ENCODE measurements around the gene DSCAML1.

Gene DSCAML1

GRCh38 chr11:117796872-117797529 lies at the start of gene DSCAML1:
Gene DSCAML1 (minus strand): TSS chr11:117797216. CDS start chr11:117797079, 137 bp downstream.
- H3K27me3 ChIP-seq (ENCODE audit: control insufficient read depth, insufficient read depth, low read length), result peaks cover 76% of the 10 kb centered on the region

GRCh38 chr11:117843666-117844484 lies 46.9 kb upstream of the DSCAML1 start:
- no peaks in the 10 kb centered on the region for H3K4me1 ChIP-seq (ENCODE audit: control insufficient read depth, insufficient read depth, low read length)
- H3K4me3 ChIP-seq (ENCODE audit: low read depth, low read length), result no peak overlapping the region
- H3K9ac ChIP-seq (ENCODE audit: low read depth, low read length), result no peak overlapping the region

More at GRCh38 chr11:117796872-117797529, at the start of gene DSCAML1:
- H3K9me3 ChIP-seq (ENCODE audit: control insufficient read depth, insufficient read depth, low read length), result no peaks in the 10 kb centered on the region
- H3K36me3 ChIP-seq (ENCODE audit: control insufficient read depth, insufficient read depth, low read length), result no peaks in the 10 kb centered on the region
- peak within 1 kb of the TSS; percentile 54 for H3K4me3 ChIP-seq (ENCODE audit: low read depth, low read length)
- no peak within 1 kb of the TSS for H3K9ac ChIP-seq (ENCODE audit: low read depth, low read length)
- H3K4me1 ChIP-seq (ENCODE audit: control insufficient read depth, insufficient read depth, low read length), result no peaks in the 10 kb centered on the region

GRCh38 chr11:117842131-117842941 lies 45.3 kb upstream of the DSCAML1 start:
- no peaks in the 10 kb centered on the region for H3K4me1 ChIP-seq (ENCODE audit: control insufficient read depth, insufficient read depth, low read length)
- no peaks in the 10 kb centered on the region for H3K27me3 ChIP-seq (ENCODE audit: control insufficient read depth, insufficient read depth, low read length)
- H3K9me3 ChIP-seq (ENCODE audit: control insufficient read depth, insufficient read depth, low read length), result no peaks in the 10 kb centered on the region
- no peak overlapping the region for H3K4me3 ChIP-seq (ENCODE audit: low read depth, low read length)
- peaks cover 6% of the 10 kb centered on the region for H3K36me3 ChIP-seq (ENCODE audit: control insufficient read depth, insufficient read depth, low read length)
- no peak overlapping the region for H3K9ac ChIP-seq (ENCODE audit: low read depth, low read length)

More at GRCh38 chr11:117843666-117844484, 46.9 kb upstream of the DSCAML1 start:
- no peaks in the 10 kb centered on the region for H3K9me3 ChIP-seq (ENCODE audit: control insufficient read depth, insufficient read depth, low read length)
- no peaks in the 10 kb centered on the region for H3K27me3 ChIP-seq (ENCODE audit: control insufficient read depth, insufficient read depth, low read length)
- H3K36me3 ChIP-seq (ENCODE audit: control insufficient read depth, insufficient read depth, low read length), result peaks cover 6% of the 10 kb centered on the region

GRCh38 chr11:117841551-117842031 lies 44.6 kb upstream of the DSCAML1 start:
- no peaks in the 10 kb centered on the region for H3K27me3 ChIP-seq (ENCODE audit: control insufficient read depth, insufficient read depth, low read length)
- no peak overlapping the region for H3K4me3 ChIP-seq (ENCODE audit: low read depth, low read length)
- no peaks in the 10 kb centered on the region for H3K4me1 ChIP-seq (ENCODE audit: control insufficient read depth, insufficient read depth, low read length)
- no peak overlapping the region for H3K9ac ChIP-seq (ENCODE audit: low read depth, low read length)
- no peaks in the 10 kb centered on the region for H3K9me3 ChIP-seq (ENCODE audit: control insufficient read depth, insufficient read depth, low read length)
- peaks cover 8% of the 10 kb centered on the region for H3K36me3 ChIP-seq (ENCODE audit: control insufficient read depth, insufficient read depth, low read length)

- Histone ChIP-seq H3K9me3 (ENCODE audit: control insufficient read depth, insufficient read depth, low read length) (no peaks in the 10 kb centered on the region), H3K4me1 (ENCODE audit: control insufficient read depth, insufficient read depth, low read length) (no peaks in the 10 kb centered on the region), H3K36me3 (ENCODE audit: control insufficient read depth, insufficient read depth, low read length) (peaks cover 8% of the 10 kb centered on the region), H3K9ac (ENCODE audit: low read depth, low read length) (no peak overlapping the region), H3K4me3 (ENCODE audit: low read depth, low read length) (no peak overlapping the region), H3K27me3 (ENCODE audit: control insufficient read depth, insufficient read depth, low read length) (no peaks in the 10 kb centered on the region)
These were observed 44.0 kb upstream of the DSCAML1 start for GRCh38 chr11:117840881-117841550.

- Histone ChIP-seq H3K4me3 (ENCODE audit: low read depth, low read length) (no peak overlapping the region), H3K9ac (ENCODE audit: low read depth, low read length) (no peak overlapping the region), H3K4me1 (ENCODE audit: control insufficient read depth, insufficient read depth, low read length) (no peaks in the 10 kb centered on the region), H3K36me3 (ENCODE audit: control insufficient read depth, insufficient read depth, low read length) (peaks cover 8% of the 10 kb centered on the region), H3K27me3 (ENCODE audit: control insufficient read depth, insufficient read depth, low read length) (no peaks in the 10 kb centered on the region), H3K9me3 (ENCODE audit: control insufficient read depth, insufficient read depth, low read length) (no peaks in the 10 kb centered on the region)
These were observed 43.2 kb upstream of the DSCAML1 start for GRCh38 chr11:117839936-117840813.

GRCh38 chr11:117839380-117839881 lies 42.4 kb upstream of the DSCAML1 start:
- Histone ChIP-seq H3K4me3 (ENCODE audit: low read depth, low read length) (no peak overlapping the region), H3K27me3 (ENCODE audit: control insufficient read depth, insufficient read depth, low read length) (no peaks in the 10 kb centered on the region), H3K9me3 (ENCODE audit: control insufficient read depth, insufficient read depth, low read length) (no peaks in the 10 kb centered on the region), H3K9ac (ENCODE audit: low read depth, low read length) (no peak overlapping the region), H3K4me1 (ENCODE audit: control insufficient read depth, insufficient read depth, low read length) (no peaks in the 10 kb centered on the region), H3K36me3 (ENCODE audit: control insufficient read depth, insufficient read depth, low read length) (peaks cover 8% of the 10 kb centered on the region)

GRCh38 chr11:117838901-117839300 lies 41.9 kb upstream of the DSCAML1 start:
- Histone ChIP-seq H3K27me3 (ENCODE audit: control insufficient read depth, insufficient read depth, low read length) (no peaks in the 10 kb centered on the region), H3K4me3 (ENCODE audit: low read depth, low read length) (no peak overlapping the region), H3K9me3 (ENCODE audit: control insufficient read depth, insufficient read depth, low read length) (no peaks in the 10 kb centered on the region), H3K4me1 (ENCODE audit: control insufficient read depth, insufficient read depth, low read length) (no peaks in the 10 kb centered on the region), H3K36me3 (ENCODE audit: control insufficient read depth, insufficient read depth, low read length) (peaks cover 8% of the 10 kb centered on the region), H3K9ac (ENCODE audit: low read depth, low read length) (no peak overlapping the region)

GRCh38 chr11:117837791-117838190 lies 40.8 kb upstream of the DSCAML1 start:
- no peaks in the 10 kb centered on the region for H3K27me3 ChIP-seq (ENCODE audit: control insufficient read depth, insufficient read depth, low read length)
- peaks cover 8% of the 10 kb centered on the region for H3K36me3 ChIP-seq (ENCODE audit: control insufficient read depth, insufficient read depth, low read length)
- H3K4me1 ChIP-seq (ENCODE audit: control insufficient read depth, insufficient read depth, low read length), result no peaks in the 10 kb centered on the region
- no peak overlapping the region for H3K9ac ChIP-seq (ENCODE audit: low read depth, low read length)
- no peaks in the 10 kb centered on the region for H3K9me3 ChIP-seq (ENCODE audit: control insufficient read depth, insufficient read depth, low read length)
- no peak overlapping the region for H3K4me3 ChIP-seq (ENCODE audit: low read depth, low read length)

GRCh38 chr11:117837070-117837776 lies 40.2 kb upstream of the DSCAML1 start:
- Histone ChIP-seq H3K36me3 (ENCODE audit: control insufficient read depth, insufficient read depth, low read length) (peaks cover 8% of the 10 kb centered on the region), H3K4me1 (ENCODE audit: control insufficient read depth, insufficient read depth, low read length) (no peaks in the 10 kb centered on the region), H3K4me3 (ENCODE audit: low read depth, low read length) (no peak overlapping the region), H3K9ac (ENCODE audit: low read depth, low read length) (no peak overlapping the region), H3K9me3 (ENCODE audit: control insufficient read depth, insufficient read depth, low read length) (no peaks in the 10 kb centered on the region), H3K27me3 (ENCODE audit: control insufficient read depth, insufficient read depth, low read length) (no peaks in the 10 kb centered on the region)

All from iPS-15b (cell line).